NK-92 (cell line): ENCODE data around the gene DTNA.

Source experiments
- DNase-seq: peaks from one replicate; lab custom pipeline; 2025; ENCODE audit not compliant: unreplicated experiment; lab: John Stamatoyannopoulos, UW

DTNA gene

GRCh38 chr18:34805103-34805877 is 95.2 kb downstream of the DTNA start:
- no peak for DNase-seq

DNA sequence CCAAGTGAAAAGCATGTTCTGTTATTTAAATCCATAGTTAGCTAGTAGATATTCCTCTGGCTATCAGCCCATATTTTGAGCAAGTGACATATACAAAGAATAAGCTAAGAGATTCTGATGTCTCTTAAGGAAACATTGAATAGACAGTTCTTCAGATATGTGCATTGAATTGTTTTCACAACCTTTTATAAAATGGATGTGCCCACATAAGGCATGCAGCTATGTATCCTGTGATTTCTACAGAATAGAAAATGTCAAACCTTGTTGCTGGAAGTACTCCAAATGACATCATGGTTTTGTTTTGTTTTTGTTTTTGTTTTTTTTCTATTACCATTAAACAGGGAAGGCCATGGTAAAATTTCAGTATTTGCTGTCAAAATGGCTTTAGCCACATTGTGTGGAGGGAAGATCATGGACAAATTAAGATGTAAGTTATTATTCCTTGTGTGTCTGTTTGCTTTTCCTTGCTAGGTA is 95.8 kb downstream of the DTNA start:
- DNase-seq = no peak

GRCh38 chr18:34806527-34806926 is 96.4 kb downstream of the DTNA start:
- DNase-seq = no peak

GRCh38 chr18:34807106-34807796 is 97.2 kb downstream of the DTNA start:
- no peak for DNase-seq

DNA sequence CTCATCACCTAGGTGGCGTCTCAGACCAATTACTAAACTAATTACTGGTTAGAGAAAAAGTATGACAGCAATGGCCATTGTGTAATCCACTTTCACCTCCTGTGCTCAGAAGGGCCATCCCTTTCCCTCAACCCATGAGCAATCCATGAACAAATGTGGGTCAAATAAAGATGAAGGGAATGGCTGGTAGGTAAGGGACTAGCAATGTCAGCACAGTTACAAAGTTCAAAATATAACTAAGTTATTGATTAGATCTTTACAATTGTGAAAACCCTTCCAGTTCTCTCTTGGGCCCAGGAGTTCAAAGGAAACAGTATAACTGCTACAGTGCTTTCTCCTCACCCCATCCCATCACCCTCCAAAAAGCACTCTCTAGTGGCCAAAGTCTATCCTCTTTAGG is 98.3 kb downstream of the DTNA start:
- no peak for DNase-seq

- DNase-seq = no peak
Observed at GRCh38 chr18:34809451-34810072, 99.5 kb downstream of the DTNA start.

GRCh38 chr18:34816183-34816582 is 106.1 kb downstream of the DTNA start:
- DNase-seq = no peak

DNA sequence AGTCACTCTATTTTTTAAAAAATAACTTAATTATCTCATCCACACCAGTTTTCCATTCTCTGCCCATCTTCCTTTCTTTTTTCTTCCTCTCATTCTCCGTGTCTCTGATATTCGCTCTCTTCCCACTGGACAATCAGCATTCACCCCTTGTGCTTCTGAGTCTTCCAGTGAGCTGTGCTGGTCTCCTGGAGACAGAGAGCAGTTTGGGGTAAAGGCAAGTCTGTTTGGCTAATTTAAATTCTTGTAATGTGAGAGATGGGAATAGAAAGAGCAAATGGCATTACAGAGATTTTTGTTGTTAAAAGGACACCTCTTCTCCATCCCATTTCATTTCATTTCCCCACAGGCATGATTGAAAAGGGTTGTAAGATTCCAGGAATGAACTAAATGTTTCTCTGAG is 107.5 kb downstream of the DTNA start:
- DNase-seq = no peak

DNA sequence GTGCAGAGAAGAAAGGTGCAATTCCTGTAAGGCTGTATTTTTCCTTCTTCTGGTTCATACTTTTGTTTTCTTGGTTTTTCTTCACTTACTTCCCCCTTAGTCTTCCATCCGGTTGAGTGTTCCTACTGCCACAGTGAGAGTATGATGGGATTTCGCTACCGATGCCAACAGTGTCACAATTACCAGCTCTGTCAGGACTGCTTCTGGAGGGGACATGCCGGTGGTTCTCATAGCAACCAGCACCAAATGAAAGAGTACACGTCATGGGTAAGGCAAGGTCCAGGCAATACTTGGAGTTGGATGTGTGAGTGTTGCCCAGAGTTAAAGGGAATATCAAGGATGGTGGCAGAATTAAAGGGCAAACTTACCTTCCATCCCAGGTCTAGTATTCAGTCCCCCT is 108.0 kb downstream of the DTNA start:
- no peak for DNase-seq

DNA sequence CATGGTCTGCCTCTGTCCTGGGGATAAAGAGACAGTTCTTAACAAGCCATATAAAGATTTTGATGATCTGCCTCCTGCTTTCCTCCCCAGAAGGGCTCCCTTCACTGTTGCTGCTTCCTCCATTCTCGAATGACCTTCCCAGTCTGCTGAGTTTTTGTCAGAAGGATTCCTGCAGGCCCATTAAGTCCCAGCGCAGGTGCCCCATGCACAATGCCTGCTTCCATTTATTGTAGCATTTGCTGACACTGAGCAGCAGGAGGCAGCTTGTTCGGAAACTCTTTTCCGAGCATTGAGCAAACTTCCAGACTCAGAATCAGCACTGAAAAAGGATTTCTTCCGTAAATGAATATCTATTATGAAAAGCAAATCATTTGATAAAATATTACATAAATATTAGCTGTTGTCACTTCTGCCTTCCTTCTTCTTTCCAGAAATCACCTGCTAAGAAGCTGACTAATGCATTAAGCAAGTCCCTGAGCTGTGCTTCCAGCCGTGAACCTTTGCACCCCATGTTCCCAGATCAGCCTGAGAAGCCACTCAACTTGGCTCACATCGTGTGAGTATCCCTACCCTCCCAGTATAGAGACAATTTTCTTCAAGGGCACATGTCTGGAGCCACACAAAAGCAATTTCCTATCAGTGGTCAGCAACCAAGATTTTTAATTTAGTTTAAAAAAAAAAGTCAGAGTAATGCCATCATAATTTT is 110.4 kb downstream of the DTNA start:
- DNase-seq = no peak

DNA sequence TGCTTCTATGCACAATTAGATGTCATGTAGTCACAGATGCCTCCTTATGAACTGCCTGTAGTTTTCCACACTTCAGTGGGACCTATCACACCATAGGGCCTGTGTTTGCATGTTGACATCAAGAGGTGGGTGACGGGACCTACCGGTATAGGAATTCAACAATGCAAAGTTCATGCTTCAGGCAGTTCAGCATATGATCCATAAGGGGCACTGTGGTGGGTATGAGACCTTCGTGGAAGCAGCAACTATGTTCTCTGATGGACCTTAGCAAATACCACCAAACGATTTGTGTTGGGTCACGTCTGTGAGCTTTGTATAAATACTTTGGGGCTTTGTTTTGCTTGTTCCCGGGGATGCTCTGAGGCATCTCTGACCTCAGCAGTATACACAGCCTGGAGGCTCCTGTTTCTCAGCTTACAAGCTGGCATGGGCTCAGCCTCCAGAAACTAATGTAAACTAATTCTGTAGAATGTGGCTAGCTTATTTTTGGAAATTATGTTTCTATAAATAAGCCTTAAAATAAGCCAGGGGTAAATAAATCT is 111.6 kb downstream of the DTNA start:
- DNase-seq = no peak

DNA sequence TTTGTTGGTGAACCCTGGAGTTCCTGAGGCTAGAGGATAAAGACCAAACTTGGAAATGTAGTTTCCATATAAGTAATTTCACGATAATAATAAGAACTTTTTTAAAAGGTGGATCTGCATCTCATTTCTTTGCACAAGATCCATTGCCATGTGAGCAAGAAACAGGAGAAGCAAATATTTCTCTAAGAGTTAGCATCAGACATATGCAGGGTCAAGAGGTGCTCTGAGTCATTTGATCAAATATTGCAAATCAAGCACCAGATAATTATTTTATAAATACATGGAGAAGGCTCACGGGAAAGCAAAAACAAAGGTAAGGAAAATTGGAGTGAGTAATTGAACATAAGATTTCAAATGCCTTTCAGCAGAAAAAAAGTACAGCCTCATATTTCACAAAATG is 118.0 kb downstream of the DTNA start:
- no peak for DNase-seq

- no peak for DNase-seq
Observed at GRCh38 chr18:34834897-34835296, 124.8 kb downstream of the DTNA start.

GRCh38 chr18:34835466-34835865 is 125.4 kb downstream of the DTNA start:
- DNase-seq = no peak

DNA sequence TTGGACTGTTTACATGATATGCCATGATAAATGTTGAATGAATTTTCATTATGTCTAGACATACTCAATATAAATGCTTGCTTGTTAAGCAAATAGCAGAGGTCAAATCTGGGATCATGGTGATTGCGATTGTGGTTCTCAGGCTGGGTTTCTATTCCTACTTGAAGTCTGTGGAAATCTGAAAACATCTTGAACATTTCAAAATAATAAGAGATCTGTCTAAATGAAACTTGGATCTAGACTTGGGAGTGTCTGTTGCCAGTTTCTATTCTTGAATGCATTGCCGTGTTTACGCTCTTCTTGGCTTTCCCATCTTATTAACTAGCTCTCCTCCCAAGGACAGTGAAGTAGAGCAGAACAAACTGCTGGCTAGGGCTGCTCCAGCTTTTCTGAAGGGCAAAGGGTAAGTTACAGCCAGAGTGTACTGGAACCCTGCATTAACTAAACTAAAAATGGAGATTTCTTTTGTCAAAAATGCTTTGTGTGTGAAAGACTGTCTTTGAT is 127.7 kb downstream of the DTNA start:
- no peak for DNase-seq

GRCh38 chr18:34838669-34839068 is 128.6 kb downstream of the DTNA start:
- DNase-seq = no peak

DNA sequence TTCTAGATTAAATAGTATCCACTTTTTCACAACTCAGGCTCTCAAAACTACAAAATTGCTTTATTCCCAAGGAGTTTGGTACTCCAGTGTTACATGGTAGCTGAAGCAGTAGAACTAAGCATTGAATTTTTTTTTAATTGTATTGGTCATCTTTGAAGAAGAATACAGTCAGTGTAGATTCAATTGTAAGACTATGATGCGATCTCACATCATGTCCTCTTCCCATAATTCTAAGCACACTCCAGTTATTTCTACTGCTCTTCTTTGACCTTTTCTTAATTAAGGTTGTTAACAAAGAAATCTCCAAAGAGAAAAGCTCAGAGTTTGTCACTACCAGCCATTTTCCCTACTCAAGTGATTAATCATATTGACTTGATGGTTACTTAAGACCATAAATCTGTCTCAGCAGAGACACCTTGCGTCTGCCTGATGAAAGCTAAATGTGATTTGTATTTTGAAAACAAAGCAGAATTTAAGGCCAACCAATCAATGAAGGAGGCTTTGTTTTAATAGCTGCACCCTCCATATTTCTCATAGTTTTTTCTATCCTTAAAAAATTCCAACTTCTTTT is 130.2 kb downstream of the DTNA start:
- no peak for DNase-seq

DNA sequence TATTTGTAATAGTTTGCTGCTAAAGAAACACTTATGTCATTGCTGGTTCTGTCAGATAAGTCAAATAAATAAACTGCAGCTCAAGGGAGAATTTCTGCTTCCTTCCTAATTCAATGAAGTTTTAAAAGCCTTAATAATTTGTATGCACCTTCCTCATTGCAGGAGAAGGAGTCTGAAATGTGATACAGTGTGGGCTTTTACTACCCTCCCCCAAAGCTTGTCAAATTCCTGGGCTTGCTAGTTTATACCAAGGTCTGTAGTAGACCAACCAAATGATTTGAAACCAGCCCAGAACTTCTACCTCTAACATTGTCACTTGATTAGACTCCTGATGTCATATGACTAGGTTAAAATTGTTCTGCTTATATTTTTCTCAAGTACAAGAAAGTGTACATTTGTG is 131.8 kb downstream of the DTNA start:
- DNase-seq = no peak

DNA sequence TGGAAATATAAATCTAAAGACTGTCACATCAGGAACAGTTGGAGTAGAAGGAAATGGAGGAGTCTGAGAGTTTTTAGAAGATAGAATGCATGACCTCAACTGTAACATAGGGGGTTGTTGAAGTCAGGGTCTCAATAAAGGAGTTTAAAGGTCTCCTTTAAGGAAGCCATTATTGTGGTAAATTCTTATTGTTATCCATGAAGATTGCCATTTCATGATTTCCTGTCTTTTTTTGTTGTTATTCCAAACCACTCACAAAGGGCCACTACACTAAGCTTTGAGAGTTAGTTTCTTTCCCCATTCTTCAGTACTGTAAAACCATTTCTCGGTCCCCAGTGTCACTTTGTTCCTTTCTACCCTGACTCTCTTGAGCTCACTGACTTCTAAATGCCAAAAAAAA is 134.0 kb downstream of the DTNA start:
- no peak for DNase-seq

DNA sequence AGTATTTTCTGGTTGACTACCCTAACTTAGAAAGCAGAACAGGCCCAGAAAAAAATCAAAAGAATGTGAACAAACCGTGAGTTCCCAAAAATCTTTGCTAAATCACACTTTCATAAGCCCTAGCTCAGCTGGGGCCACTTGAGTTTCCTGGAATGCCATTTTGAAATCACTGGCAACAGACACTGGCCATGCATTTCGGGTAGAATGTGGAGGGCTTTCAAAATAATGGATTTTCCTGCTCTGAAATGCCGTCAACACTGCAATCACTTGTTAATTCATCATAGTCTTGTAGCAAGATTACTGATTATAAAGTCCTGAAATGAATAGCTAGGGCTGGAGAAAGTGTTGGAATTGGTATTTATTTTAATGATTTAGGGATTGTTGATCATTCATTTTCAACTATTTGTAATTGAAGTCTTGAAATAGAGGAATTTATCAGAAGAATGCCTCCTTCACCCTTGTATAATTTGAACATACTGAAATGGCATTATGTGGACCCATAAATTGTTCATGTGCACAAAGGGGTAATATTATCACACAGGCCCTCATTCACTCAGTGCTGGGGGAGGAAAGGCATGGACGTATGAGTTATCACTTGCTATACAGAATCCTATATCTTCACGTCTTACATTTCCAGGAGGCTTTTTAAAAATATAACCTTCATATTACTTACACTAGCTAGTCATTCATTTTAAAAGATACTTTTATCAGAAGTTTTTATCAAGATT is 134.8 kb downstream of the DTNA start:
- DNase-seq = no peak
